ENCODE measurements around the gene CPXM1.
A peak's percentile ranks its signal among the peaks of the same experiment; 100 is the strongest.
"Not testable (repeated sequence)": the region's sequence is repeated elsewhere in the genome, so short reads cannot be mapped to it uniquely, and the experiment has no call there.

The CPXM1 gene

GRCh38 chr20:2799688-2800520, 523 bp downstream of the CPXM1 start:
- DNase-seq (ENCODE audit: low spot score) = peak; percentile 36

GRCh38 chr20:2799271-2799670, 1.2 kb downstream of the CPXM1 start:
- peak; percentile 38 for DNase-seq (ENCODE audit: low spot score)

- DNase-seq (ENCODE audit: low spot score) = no peak
These were observed 1.6 kb downstream of the CPXM1 start for GRCh38 chr20:2798814-2799213.

GRCh38 chr20:2798095-2798805, 2.2 kb downstream of the CPXM1 start:
- no peak for DNase-seq (ENCODE audit: low spot score)

GRCh38 chr20:2797136-2797983, 3.1 kb downstream of the CPXM1 start:
- no peak for DNase-seq (ENCODE audit: low spot score)

GRCh38 chr20:2796011-2796660, 4.3 kb downstream of the CPXM1 start:
- DNase-seq (ENCODE audit: low spot score) = no peak

- DNase-seq (ENCODE audit: low spot score) = no peak
These were observed 5.0 kb downstream of the CPXM1 start for GRCh38 chr20:2795451-2795850.

- DNase-seq (ENCODE audit: low spot score) = no peak
These were observed 5.5 kb downstream of the CPXM1 start for GRCh38 chr20:2794866-2795447.

- DNase-seq (ENCODE audit: low spot score) = no peak
These were observed 6.2 kb downstream of the CPXM1 start for GRCh38 chr20:2794202-2794748.

- DNase-seq (ENCODE audit: low spot score) = no peak
These were observed 7.0 kb downstream of the CPXM1 start for GRCh38 chr20:2793471-2793870.

GRCh38 chr20:2783908-2784566, 16.4 kb downstream of the CPXM1 start:
- no peak for DNase-seq (ENCODE audit: low spot score)

GRCh38 chr20:2780948-2781347, 19.5 kb downstream of the CPXM1 start:
- DNase-seq (ENCODE audit: low spot score) = no peak

GRCh38 chr20:2778602-2779321, 21.7 kb downstream of the CPXM1 start:
- DNase-seq (ENCODE audit: low spot score) = no peak

- no peak for DNase-seq (ENCODE audit: low spot score)
These were observed 25.3 kb downstream of the CPXM1 start for GRCh38 chr20:2775139-2775538.

GRCh38 chr20:2773812-2774211, 26.6 kb downstream of the CPXM1 start:
- DNase-seq (ENCODE audit: low spot score) = no peak

- DNase-seq (ENCODE audit: low spot score) = no peak
These were observed 28.8 kb downstream of the CPXM1 start for GRCh38 chr20:2771631-2772080.

- not testable (repeated sequence) for DNase-seq (ENCODE audit: low spot score)
These were observed 30.3 kb downstream of the CPXM1 start for GRCh38 chr20:2770091-2770490.

- no peak for DNase-seq (ENCODE audit: low spot score)
These were observed 31.8 kb downstream of the CPXM1 start for GRCh38 chr20:2768632-2769015.

- DNase-seq (ENCODE audit: low spot score) = no peak
These were observed 32.4 kb downstream of the CPXM1 start for GRCh38 chr20:2767768-2768631.

All from germinal center (tissue), 1 donor.